Lung microvascular endothelial cell (primary cell): ENCODE measurements around the gene SYAP1. TPM values are rescaled to one million over a fixed set of nuclear protein-coding genes. Genes with fewer than 3 reads are reported as not detected.
"Not testable (repeated sequence)": the region's sequence is repeated elsewhere in the genome, so short reads cannot be mapped to it uniquely, and the experiment has no call there.

Experiments used
- DNase-seq, 2 donors: peaks; one replicate each; pipeline versions ENCODE4 v3.0.0 to v3.0.0-alpha.2; 2010; ENCODE audit warnings: low read depth in 2 of 2
- total RNA-seq: library from RNA; depleted of rRNA; stranded (reverse); fragments of >200 nt; gene quantifications from 2 replicates; pipeline ENCODE4 v1.2.1, GENCODE V29; 2014

The SYAP1 gene
- total RNA-seq, 1 donor from 2014 or later = 22.6 TPM

GRCh38 chrX:16725072-16725471 is 5.7 kb downstream of the SYAP1 start:
- DNase-seq = no peak

- DNase-seq = not testable (repeated sequence)
Observed at GRCh38 chrX:16726347-16726988, 7.1 kb downstream of the SYAP1 start.

- DNase-seq = no peak
Observed at GRCh38 chrX:16727637-16728036, 8.2 kb downstream of the SYAP1 start.

GRCh38 chrX:16730450-16730849 is 11.0 kb downstream of the SYAP1 start:
- no peak for DNase-seq

- peak; percentile 15 to 29 for DNase-seq
Observed at GRCh38 chrX:16733013-16733412, 13.6 kb downstream of the SYAP1 start.

GRCh38 chrX:16737024-16737423 is 17.6 kb downstream of the SYAP1 start:
- no peak for DNase-seq

- DNase-seq = no peak
Observed at GRCh38 chrX:16739574-16739973, 20.2 kb downstream of the SYAP1 start.

GRCh38 chrX:16743604-16744325 is 24.4 kb downstream of the SYAP1 start:
- DNase-seq = peak; percentile 16 to 55

GRCh38 chrX:16745102-16745501 is 25.7 kb downstream of the SYAP1 start:
- no peak for DNase-seq

GRCh38 chrX:16745659-16746058 is 26.2 kb downstream of the SYAP1 start:
- DNase-seq = no peak

GRCh38 chrX:16748425-16748824 is 29.0 kb downstream of the SYAP1 start:
- no peak for DNase-seq

- DNase-seq = no peak
Observed at GRCh38 chrX:16750136-16750535, 30.7 kb downstream of the SYAP1 start.

GRCh38 chrX:16754019-16754418 is 34.6 kb downstream of the SYAP1 start:
- no peak for DNase-seq

- DNase-seq = no peak
Observed at GRCh38 chrX:16756724-16757123, 37.3 kb downstream of the SYAP1 start.

- DNase-seq = not testable (repeated sequence)
Observed at GRCh38 chrX:16761500-16761899, 42.1 kb downstream of the SYAP1 start.

- no peak for DNase-seq
Observed at GRCh38 chrX:16762579-16762978, 43.2 kb downstream of the SYAP1 start.

GRCh38 chrX:16765594-16765993 is 46.2 kb downstream of the SYAP1 start:
- DNase-seq = no peak

GRCh38 chrX:16770970-16771482 is 51.6 kb downstream of the SYAP1 start:
- DNase-seq = no peak

GRCh38 chrX:16771483-16772398 is 52.3 kb downstream of the SYAP1 start:
- DNase-seq = peak; percentile 4 to 46

GRCh38 chrX:16772460-16772859 is 53.0 kb downstream of the SYAP1 start:
- no peak for DNase-seq

- no peak for DNase-seq
Observed at GRCh38 chrX:16774746-16775145, 55.3 kb downstream of the SYAP1 start.

GRCh38 chrX:16778545-16778944 is 59.1 kb downstream of the SYAP1 start:
- no peak for DNase-seq
